Keratinocyte (primary cell): ENCODE results near the gene SSTR5. TPM values are rescaled to one million over a fixed set of nuclear protein-coding genes. Genes with fewer than 3 reads are reported as not detected.

Experiments used
- DNase-seq: peaks from one replicate; pipeline ENCODE4 v3.0.0-alpha.2; 2011; ENCODE audit warnings: low read depth, missing footprints, low spot score
- FAIRE-seq: peaks from 2 replicates; lab custom pipeline; 2011; peaks lifted over from hg19 to GRCh38; lab: Jason Lieb, UNC
- H2AFZ ChIP-seq: 2 replicates; pipeline ENCODE4 v1.6.0; 2012; ENCODE audit warnings: low read length, control low read depth, inconsistent platforms; ENCODE audit not compliant: control insufficient read depth
- H3K27ac ChIP-seq: 2 replicates; pipeline ENCODE4 v1.5.1; 2011; ENCODE audit warnings: low read length; ENCODE audit not compliant: control insufficient read depth, insufficient read depth
- H3K27me3 ChIP-seq: 3 replicates; pipeline ENCODE4 v1.6.0; 2011; ENCODE audit warnings: low read length; ENCODE audit not compliant: control insufficient read depth, insufficient read depth; ENCODE audit errors: extremely low read depth
- H3K36me3 ChIP-seq, 2 experiments: 2 replicates in 1 of 2; 3 replicates in 1 of 2; pipeline ENCODE4 v1.5.1; 2011; ENCODE audit warnings: low read length in 2 of 2, mild to moderate bottlenecking in 1 of 2; ENCODE audit not compliant: control insufficient read depth in 2 of 2, insufficient read depth in 2 of 2; ENCODE audit errors: extremely low read depth in 1 of 2
- H3K4me1 ChIP-seq: 3 replicates; pipeline ENCODE4 v1.5.1; 2011; ENCODE audit warnings: low read length; ENCODE audit not compliant: control insufficient read depth, insufficient read depth; ENCODE audit errors: extremely low read depth
- H3K4me2 ChIP-seq: 3 replicates; pipeline ENCODE4 v1.6.0; 2011; ENCODE audit warnings: low read depth, low read length; ENCODE audit not compliant: control insufficient read depth, insufficient read depth; ENCODE audit errors: extremely low read depth
- H3K4me3 ChIP-seq, 3 experiments: fragments of 200-600 bp in 1 of 3; sonication (generic) in 1 of 3; 2 replicates in 2 of 3; 3 replicates in 1 of 3; pipeline ENCODE4 v1.5.1; 2011 to 2016; ENCODE audit warnings: low read length in 3 of 3, mild to moderate bottlenecking in 3 of 3, control low read depth in 2 of 3, inconsistent platforms in 1 of 3, low read depth in 1 of 3, mixed read lengths in 1 of 3, mixed run types in 1 of 3, moderate library complexity in 1 of 3; ENCODE audit not compliant: control insufficient read depth in 2 of 3, insufficient read depth in 2 of 3; ENCODE audit errors: extremely low read depth in 1 of 3
- H3K79me2 ChIP-seq: 2 replicates; pipeline ENCODE4 v1.6.0; 2012; ENCODE audit warnings: low read length; ENCODE audit not compliant: control insufficient read depth, insufficient read depth
- H3K9ac ChIP-seq: 3 replicates; pipeline ENCODE4 v1.6.0; 2011; ENCODE audit warnings: low read length; ENCODE audit not compliant: control insufficient read depth, insufficient read depth; ENCODE audit errors: extremely low read depth
- H3K9me1 ChIP-seq: 3 replicates; pipeline ENCODE4 v1.6.0; 2011; ENCODE audit warnings: low read length; ENCODE audit not compliant: control insufficient read depth, insufficient read depth; ENCODE audit errors: extremely low read depth
- H3K9me3 ChIP-seq: 2 replicates; pipeline ENCODE4 v1.5.1; 2012; ENCODE audit warnings: low read depth, low read length; ENCODE audit not compliant: control insufficient read depth
- H4K20me1 ChIP-seq: 3 replicates; pipeline ENCODE4 v1.6.0; 2011; ENCODE audit warnings: low read length; ENCODE audit not compliant: control insufficient read depth, insufficient read depth; ENCODE audit errors: extremely low read depth
- EZH2 ChIP-seq: IDR thresholded peaks from one replicate; pipeline ENCODE4 v1.6.1; 2012; ENCODE audit warnings: inconsistent platforms, mild to moderate bottlenecking, low read length, moderate library complexity
- dilution Hi-C: fragments of 300-500 bp; cut with MboI; formaldehyde crosslinking; loops from one replicate; pipeline ENCODE4 v1.7.0; 2020; ENCODE audit warnings: low sequenced_read_pairs; ENCODE audit not compliant: extremely low pct_ligation_motif_present
- polyA plus RNA-seq, 5 experiments: library from polyadenylated mRNA; depleted of rRNA in 3 of 5; stranded (reverse) in 3 of 5; stranded (forward) in 1 of 5; unstranded in 1 of 5; fragments of >200 nt; gene quantifications; 1 replicate in 1 of 5; 2 replicates in 3 of 5; 3 replicates in 1 of 5; pipeline versions ENCODE4 v1.2.1 to v1.2.3, GENCODE V29; 2011 to 2012; ENCODE audit warnings: missing spikeins in 2 of 5, low read depth in 1 of 5, low replicate concordance in 1 of 5
- TF ChIP-seq, protein P1 (sequence below), 3 experiments: IDR thresholded peaks in 1 of 3; conservative IDR thresholded peaks in 1 of 3; optimal IDR thresholded peaks in 1 of 3; 2 replicates in 2 of 3; 3 replicates in 1 of 3; pipeline versions ENCODE3 to v1.5.1; 2011; ENCODE audit warnings: low read length in 3 of 3, mild to moderate bottlenecking in 3 of 3, moderate library complexity in 2 of 3, control low read depth in 1 of 3, inconsistent platforms in 1 of 3; ENCODE audit not compliant: insufficient read depth in 2 of 3; ENCODE audit errors: extremely low read depth in 1 of 3

Gene SSTR5
- polyA plus RNA-seq, 1 donor (not counting 4 experiments of a cell fraction or from before 2014, with no cell fraction given), result not detected

DNA sequence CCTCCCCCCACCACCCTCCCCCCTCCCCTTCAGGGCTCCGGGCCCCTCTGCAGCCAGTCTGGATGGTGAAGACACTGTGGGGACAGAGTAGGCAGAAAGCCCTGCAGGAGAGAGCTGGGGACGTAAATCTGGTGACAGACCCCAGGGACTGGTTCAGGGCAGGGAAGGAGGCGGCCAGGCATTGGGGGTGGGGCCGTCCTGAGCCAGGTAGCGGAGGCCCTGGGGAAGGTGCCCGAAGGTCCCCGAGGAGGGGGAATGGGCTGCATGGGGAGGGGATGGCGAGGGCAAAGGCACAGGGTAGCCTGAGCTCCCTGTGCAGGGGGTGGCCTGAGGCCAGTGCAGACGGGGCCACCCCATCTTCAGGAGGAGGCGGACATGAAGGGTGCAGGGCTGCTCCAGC lies 54.0 kb downstream of the SSTR5 start:
- Histone ChIP-seq H2AFZ (no peak overlapping the region), H3K4me3 (no peak overlapping the region), H3K9ac (no peak overlapping the region), H3K27ac (no peak overlapping the region), H3K36me3 (no peaks in the 10 kb centered on the region), H3K27me3 (no peaks in the 10 kb centered on the region), H4K20me1 (no peaks in the 10 kb centered on the region), H3K4me2 (no peak overlapping the region), H3K4me1 (no peaks in the 10 kb centered on the region), H3K79me2 (no peaks in the 10 kb centered on the region), H3K9me1 (no peaks in the 10 kb centered on the region), H3K9me3 (no peaks in the 10 kb centered on the region)
- dilution Hi-C loops, result no loop called here
- FAIRE-seq (no peak), DNase-seq (no peak)
- TF ChIP-seq EZH2, result no peak
- TF ChIP-seq, protein P1, sequence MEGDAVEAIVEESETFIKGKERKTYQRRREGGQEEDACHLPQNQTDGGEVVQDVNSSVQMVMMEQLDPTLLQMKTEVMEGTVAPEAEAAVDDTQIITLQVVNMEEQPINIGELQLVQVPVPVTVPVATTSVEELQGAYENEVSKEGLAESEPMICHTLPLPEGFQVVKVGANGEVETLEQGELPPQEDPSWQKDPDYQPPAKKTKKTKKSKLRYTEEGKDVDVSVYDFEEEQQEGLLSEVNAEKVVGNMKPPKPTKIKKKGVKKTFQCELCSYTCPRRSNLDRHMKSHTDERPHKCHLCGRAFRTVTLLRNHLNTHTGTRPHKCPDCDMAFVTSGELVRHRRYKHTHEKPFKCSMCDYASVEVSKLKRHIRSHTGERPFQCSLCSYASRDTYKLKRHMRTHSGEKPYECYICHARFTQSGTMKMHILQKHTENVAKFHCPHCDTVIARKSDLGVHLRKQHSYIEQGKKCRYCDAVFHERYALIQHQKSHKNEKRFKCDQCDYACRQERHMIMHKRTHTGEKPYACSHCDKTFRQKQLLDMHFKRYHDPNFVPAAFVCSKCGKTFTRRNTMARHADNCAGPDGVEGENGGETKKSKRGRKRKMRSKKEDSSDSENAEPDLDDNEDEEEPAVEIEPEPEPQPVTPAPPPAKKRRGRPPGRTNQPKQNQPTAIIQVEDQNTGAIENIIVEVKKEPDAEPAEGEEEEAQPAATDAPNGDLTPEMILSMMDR (optimal IDR thresholded peaks at IDR 0.05 in 1 of 3, IDR thresholded peaks at IDR 0.05 in 1 of 3, conservative IDR thresholded peaks at IDR 0.05 in 1 of 3; ENCODE audit: extremely low read depth in 1 of 3, insufficient read depth in 2 of 3, low read length in 3 of 3), result no peak

DNA sequence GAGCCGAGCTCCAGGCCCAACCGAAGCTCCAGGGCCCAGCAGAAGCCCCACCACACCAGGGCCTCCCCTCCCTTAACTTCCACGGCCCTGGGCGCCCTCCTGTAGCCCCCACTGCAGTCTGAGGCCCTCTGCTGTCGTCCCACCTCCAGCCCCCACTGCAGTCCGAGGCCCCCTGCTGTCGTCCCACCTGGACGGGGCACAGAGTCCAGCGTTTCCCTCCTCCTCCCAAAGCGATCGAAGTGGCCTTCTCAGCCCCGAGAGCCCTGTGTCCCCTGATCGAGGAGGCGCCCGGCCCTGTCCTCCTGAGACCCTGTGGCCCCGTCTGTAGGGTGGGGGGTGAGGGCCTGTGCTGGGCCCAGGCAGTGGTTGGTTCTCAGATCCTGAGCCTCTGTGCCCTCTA lies 54.6 kb downstream of the SSTR5 start:
- H3K27me3 ChIP-seq, result no peaks in the 10 kb centered on the region
- no peak for FAIRE-seq
- no peak for TF ChIP-seq EZH2
- TF ChIP-seq, protein P1 (optimal IDR thresholded peaks at IDR 0.05 in 1 of 3, IDR thresholded peaks at IDR 0.05 in 1 of 3, conservative IDR thresholded peaks at IDR 0.05 in 1 of 3; ENCODE audit: extremely low read depth in 1 of 3, insufficient read depth in 2 of 3, low read length in 3 of 3), result no peak
- H3K4me3 ChIP-seq, result no peak overlapping the region
- dilution Hi-C loops, result no loop called here
- H2AFZ ChIP-seq, result no peak overlapping the region
- H3K9me3 ChIP-seq, result no peaks in the 10 kb centered on the region
- no peak for DNase-seq
- no peak overlapping the region for H3K27ac ChIP-seq
- no peaks in the 10 kb centered on the region for H3K79me2 ChIP-seq
- no peaks in the 10 kb centered on the region for H3K4me1 ChIP-seq
- H3K4me2 ChIP-seq, result no peak overlapping the region
- no peaks in the 10 kb centered on the region for H4K20me1 ChIP-seq
- H3K9ac ChIP-seq, result no peak overlapping the region
- no peaks in the 10 kb centered on the region for H3K9me1 ChIP-seq
- H3K36me3 ChIP-seq, result no peaks in the 10 kb centered on the region
